OCI-LY1 (cell line): ENCODE data around the gene C3.

Experiments used
- EZH2 ChIP-seq: fragments of 200-600 bp; sonication (generic), shearing (Covaris generic); IDR thresholded peaks from 2 replicates; pipeline ENCODE4 v1.8.0; 2017; ENCODE audit warnings: borderline replicate concordance, mixed run types, mild to moderate bottlenecking, antibody characterized with exemption, low read length, moderate library complexity, mixed read lengths
- TF ChIP-seq, protein P1 (sequence below): fragments of 200-600 bp; sonication (generic), shearing (Covaris generic); IDR thresholded peaks from 2 replicates; pipeline ENCODE4 v1.5.1; 2017; ENCODE audit warnings: mild to moderate bottlenecking, antibody characterized with exemption, low read length, moderate library complexity, mixed read lengths

DNA sequence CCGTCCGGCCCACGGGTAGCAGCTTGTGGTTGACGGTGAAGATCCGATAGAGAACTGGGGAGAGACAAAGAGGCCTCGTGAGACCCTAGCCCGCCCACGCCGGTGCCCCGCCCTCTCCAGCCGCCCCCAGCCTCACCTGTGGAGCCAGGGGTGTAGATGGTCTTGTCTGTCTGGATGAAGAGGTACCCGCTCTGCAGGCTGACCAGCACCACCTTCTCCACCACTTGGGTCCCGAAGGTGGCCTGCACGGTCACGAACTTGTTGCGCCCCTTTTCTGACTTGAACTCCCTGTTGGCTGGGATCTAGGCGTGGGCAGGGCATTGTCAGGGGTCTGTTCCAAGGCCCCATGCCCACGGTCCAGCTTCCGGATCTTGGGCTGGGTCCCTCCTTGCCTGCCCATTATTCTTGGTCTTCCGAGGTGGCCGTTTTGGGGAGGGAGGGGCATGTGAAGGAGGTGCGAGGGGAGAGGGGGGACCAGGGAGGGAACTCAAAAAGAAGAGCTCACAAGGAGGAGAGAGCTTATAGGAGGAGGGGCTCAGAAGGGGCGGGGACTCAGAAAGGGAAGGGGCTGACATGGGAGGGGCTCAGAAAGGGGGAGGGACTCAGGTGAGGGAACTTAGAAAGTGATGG lies 2.2 kb downstream of the C3 start:
- TF ChIP-seq, protein P1, sequence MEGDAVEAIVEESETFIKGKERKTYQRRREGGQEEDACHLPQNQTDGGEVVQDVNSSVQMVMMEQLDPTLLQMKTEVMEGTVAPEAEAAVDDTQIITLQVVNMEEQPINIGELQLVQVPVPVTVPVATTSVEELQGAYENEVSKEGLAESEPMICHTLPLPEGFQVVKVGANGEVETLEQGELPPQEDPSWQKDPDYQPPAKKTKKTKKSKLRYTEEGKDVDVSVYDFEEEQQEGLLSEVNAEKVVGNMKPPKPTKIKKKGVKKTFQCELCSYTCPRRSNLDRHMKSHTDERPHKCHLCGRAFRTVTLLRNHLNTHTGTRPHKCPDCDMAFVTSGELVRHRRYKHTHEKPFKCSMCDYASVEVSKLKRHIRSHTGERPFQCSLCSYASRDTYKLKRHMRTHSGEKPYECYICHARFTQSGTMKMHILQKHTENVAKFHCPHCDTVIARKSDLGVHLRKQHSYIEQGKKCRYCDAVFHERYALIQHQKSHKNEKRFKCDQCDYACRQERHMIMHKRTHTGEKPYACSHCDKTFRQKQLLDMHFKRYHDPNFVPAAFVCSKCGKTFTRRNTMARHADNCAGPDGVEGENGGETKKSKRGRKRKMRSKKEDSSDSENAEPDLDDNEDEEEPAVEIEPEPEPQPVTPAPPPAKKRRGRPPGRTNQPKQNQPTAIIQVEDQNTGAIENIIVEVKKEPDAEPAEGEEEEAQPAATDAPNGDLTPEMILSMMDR = no peak
- no peak for TF ChIP-seq EZH2
